ENCODE results near the gene ALOXE3. TPM values are rescaled to one million over a fixed set of nuclear protein-coding genes. Genes with fewer than 3 reads are reported as not detected.

Gene ALOXE3
- total and polyA plus RNA-seq, 2 of the 8 experiments (the other 6 are each of a cell fraction or from before 2014, with no cell fraction given): 0.26 TPM; not detected in 1

- TF ChIP-seq CTCF (IDR thresholded peaks at IDR 0.05; ENCODE audit: control extremely low read depth in 1 of 3, insufficient read depth in 1 of 3, low read depth in 1 of 3, low read length in 3 of 3) (no peak), JUND (IDR thresholded peaks at IDR 0.05; ENCODE audit: low read length) (no peak), NANOG (IDR thresholded peaks at IDR 0.05; ENCODE audit: insufficient read depth, low read depth, low read length, poor library complexity, severe bottlenecking) (no peak), USF2 (IDR thresholded peaks at IDR 0.05; ENCODE audit: low read length) (no peak), BCL11A (IDR thresholded peaks at IDR 0.05; ENCODE audit: low read depth in 2 of 2, low read length in 2 of 2) (no peak), CHD1 (IDR thresholded peaks at IDR 0.05; ENCODE audit: low read depth, low read length) (no peak), EGR1 (IDR thresholded peaks at IDR 0.05; ENCODE audit: borderline replicate concordance, low read depth, low read length) (no peak), TCF12 (IDR thresholded peaks at IDR 0.05; ENCODE audit: low read depth, low read length) (no peak), SRF (IDR thresholded peaks at IDR 0.05; ENCODE audit: low read depth, low read length) (no peak), SP1 (IDR thresholded peaks at IDR 0.05; ENCODE audit: low read depth, low read length) (no peak), POU5F1 (IDR thresholded peaks at IDR 0.05; ENCODE audit: low read depth, low read length) (no peak)
These were observed 31.0 kb downstream of the ALOXE3 start, which contains the start of gene ALOX12B (continued) for GRCh38 chr17:8087075-8087951.

Measured in H1 (cell line).